HG03039 (cell line): ENCODE results near the gene ZNF431.
A peak's percentile ranks its signal among the peaks of the same experiment; 100 is the strongest.
"Not testable (repeated sequence)": the region's sequence is repeated elsewhere in the genome, so short reads cannot be mapped to it uniquely, and the experiment has no call there.

Experiments used
- ATAC-seq: cut with Tn5 transposase; IDR thresholded peaks from one replicate; pipeline ENCODE4 v1.9.1; 2021; ENCODE audit warnings: mild to moderate bottlenecking, moderate library complexity; ENCODE audit not compliant: unreplicated experiment

ZNF431 gene

GRCh38 chr19:21141787-21142464, at the start of gene ZNF431:
ZNF431 (plus strand) TSS chr19:21142040; CDS start chr19:21142184, 144 bp downstream.
- peak; percentile 97 for ATAC-seq

- no peak for ATAC-seq
Measured at GRCh38 chr19:21092109-21092508, 49.7 kb upstream of the ZNF431 start.

- ATAC-seq: no peak
Measured at GRCh38 chr19:21094347-21095025, 47.4 kb upstream of the ZNF431 start.

GRCh38 chr19:21098291-21098690, 43.5 kb upstream of the ZNF431 start:
- no peak for ATAC-seq

GRCh38 chr19:21101521-21102242, 40.2 kb upstream of the ZNF431 start:
- no peak for ATAC-seq

GRCh38 chr19:21109116-21109515, 32.7 kb upstream of the ZNF431 start:
- ATAC-seq: no peak

- no peak for ATAC-seq
Measured at GRCh38 chr19:21110183-21110582, 31.7 kb upstream of the ZNF431 start.

GRCh38 chr19:21115430-21115829, 26.4 kb upstream of the ZNF431 start:
- ATAC-seq: no peak

- ATAC-seq: no peak
Measured at GRCh38 chr19:21117041-21117907, 24.6 kb upstream of the ZNF431 start.

- no peak for ATAC-seq
Measured at GRCh38 chr19:21126078-21126477, 15.8 kb upstream of the ZNF431 start.

- ATAC-seq: no peak
Measured at GRCh38 chr19:21127001-21127400, 14.8 kb upstream of the ZNF431 start.

- ATAC-seq: no peak
Measured at GRCh38 chr19:21127898-21128297, 13.9 kb upstream of the ZNF431 start.

- ATAC-seq: no peak
Measured at GRCh38 chr19:21128901-21129698, 12.7 kb upstream of the ZNF431 start.

- ATAC-seq: no peak
Measured at GRCh38 chr19:21130097-21130775, 11.6 kb upstream of the ZNF431 start.

GRCh38 chr19:21133633-21134032, 8.2 kb upstream of the ZNF431 start:
- no peak for ATAC-seq

- ATAC-seq: no peak
Measured at GRCh38 chr19:21134934-21135366, 6.9 kb upstream of the ZNF431 start.

GRCh38 chr19:21135433-21135832, 6.4 kb upstream of the ZNF431 start:
- ATAC-seq: no peak

GRCh38 chr19:21138130-21138529, 3.7 kb upstream of the ZNF431 start:
- no peak for ATAC-seq

GRCh38 chr19:21141006-21141405, 834 bp upstream of the ZNF431 start:
- ATAC-seq: not testable (repeated sequence)
